NT2/D1 (cell line): ENCODE measurements around the gene AOAH.
"Not testable (repeated sequence)": the region's sequence is repeated elsewhere in the genome, so short reads cannot be mapped to it uniquely, and the experiment has no call there.

ENCODE experiments used
- DNase-seq: peaks from one replicate; pipeline ENCODE4 v3.0.0-alpha.2; 2011; ENCODE audit warnings: low read depth, low spot score
- H3K27me3 ChIP-seq: 2 replicates; pipeline ENCODE4 v1.6.0; 2011; ENCODE audit warnings: mild to moderate bottlenecking; ENCODE audit not compliant: insufficient read length, insufficient read depth
- H3K36me3 ChIP-seq: 2 replicates; pipeline ENCODE4 v1.6.1; 2011; ENCODE audit warnings: mild to moderate bottlenecking, low read length, mixed read lengths; ENCODE audit not compliant: insufficient read depth, insufficient read length
- H3K4me1 ChIP-seq: 2 replicates; pipeline ENCODE4 v1.5.1; 2011; ENCODE audit not compliant: insufficient read depth, insufficient read length
- H3K4me3 ChIP-seq: 2 replicates; pipeline ENCODE4 v1.5.1; 2011; ENCODE audit warnings: low read depth; ENCODE audit not compliant: insufficient read length
- H3K9ac ChIP-seq: 2 replicates; pipeline ENCODE4 v1.6.0; 2011; ENCODE audit warnings: low read depth; ENCODE audit not compliant: insufficient read length
- H3K9me3 ChIP-seq: 2 replicates; pipeline ENCODE4 v1.5.1; 2011; ENCODE audit warnings: mild to moderate bottlenecking, low read length; ENCODE audit not compliant: insufficient read depth
- SUZ12 ChIP-seq: IDR thresholded peaks from 2 replicates; pipeline ENCODE4 v1.6.1; 2011; ENCODE audit not compliant: insufficient read length, insufficient read depth; ENCODE audit errors: extremely low read depth
- YY1 ChIP-seq: IDR thresholded peaks from 2 replicates; pipeline ENCODE4 v1.6.1; 2011; ENCODE audit not compliant: insufficient read length, insufficient read depth
- ZNF274 ChIP-seq: IDR thresholded peaks from 2 replicates; pipeline ENCODE4 v1.6.1; 2011; ENCODE audit warnings: mild to moderate bottlenecking, low read depth, low read length

AOAH gene

DNA sequence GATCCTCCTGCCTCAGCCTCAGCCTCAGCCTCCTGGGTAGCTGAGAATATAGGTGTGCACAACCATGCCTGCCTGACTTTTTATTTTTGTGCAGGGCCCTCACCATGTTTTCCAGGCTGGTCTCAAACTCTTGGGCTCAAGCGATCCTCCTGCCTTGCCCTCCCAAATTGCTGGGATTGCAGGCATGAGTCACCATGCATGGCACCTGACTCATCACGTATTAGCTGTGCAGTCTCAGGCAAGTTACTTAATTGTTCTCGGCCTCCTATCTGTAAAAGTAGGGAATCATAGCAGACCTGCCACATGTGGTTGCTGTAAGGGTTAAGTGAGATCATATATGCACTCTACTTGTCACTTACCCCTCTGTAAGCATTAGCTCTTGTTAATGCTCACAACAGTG lies 217.5 kb downstream of the AOAH start:
- TF ChIP-seq SUZ12 (no peak), ZNF274 (no peak), YY1 (no peak)
- Histone ChIP-seq H3K4me1 (no peaks in the 10 kb centered on the region), H3K27me3 (no peaks in the 10 kb centered on the region), H3K4me3 (no peak overlapping the region), H3K9ac (no peak overlapping the region), H3K9me3 (peaks cover 13% of the 10 kb centered on the region; the same call in 1 of the 2 replicates), H3K36me3 (no peaks in the 10 kb centered on the region)
- no peak for DNase-seq

DNA sequence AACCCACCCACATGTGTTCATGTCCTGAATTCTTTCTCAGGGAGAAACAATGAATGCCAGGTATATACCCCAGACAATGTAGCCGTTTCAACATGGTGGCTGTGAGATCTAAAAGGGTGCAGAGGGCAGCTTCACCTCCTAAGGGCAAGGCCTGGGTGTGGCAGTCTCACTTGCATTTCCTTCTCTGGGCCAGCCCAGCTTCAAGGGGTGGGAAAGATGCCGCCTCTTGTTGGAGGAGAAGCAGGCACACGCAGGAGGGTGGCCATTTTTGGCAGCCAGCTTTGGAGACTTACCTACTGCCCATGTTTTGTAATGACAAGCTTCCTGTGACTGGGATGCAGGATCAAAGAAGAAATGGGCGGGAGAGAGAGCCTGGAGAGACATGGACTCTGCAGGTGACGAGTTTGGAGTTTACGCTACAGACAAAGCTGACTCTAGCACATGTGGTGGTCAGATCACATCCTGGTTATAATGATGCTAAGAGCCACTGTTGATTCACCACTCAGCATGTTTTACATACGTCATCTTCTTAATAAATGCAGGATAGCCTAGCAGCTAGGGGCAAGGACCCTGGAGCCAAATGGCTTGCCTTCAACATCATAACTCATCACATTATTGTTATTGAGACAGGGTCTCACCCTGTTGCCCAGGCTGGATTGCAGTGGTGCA lies 218.0 kb downstream of the AOAH start:
- no peak for TF ChIP-seq YY1
- no peak for TF ChIP-seq ZNF274
- TF ChIP-seq SUZ12: no peak
- H3K4me1 ChIP-seq: no peaks in the 10 kb centered on the region
- DNase-seq: no peak
- H3K27me3 ChIP-seq: no peaks in the 10 kb centered on the region
- H3K9me3 ChIP-seq: peaks cover 13% of the 10 kb centered on the region; the same call in 1 of the 2 replicates
- no peaks in the 10 kb centered on the region for H3K36me3 ChIP-seq
- H3K9ac ChIP-seq: no peak overlapping the region
- no peak overlapping the region for H3K4me3 ChIP-seq

DNA sequence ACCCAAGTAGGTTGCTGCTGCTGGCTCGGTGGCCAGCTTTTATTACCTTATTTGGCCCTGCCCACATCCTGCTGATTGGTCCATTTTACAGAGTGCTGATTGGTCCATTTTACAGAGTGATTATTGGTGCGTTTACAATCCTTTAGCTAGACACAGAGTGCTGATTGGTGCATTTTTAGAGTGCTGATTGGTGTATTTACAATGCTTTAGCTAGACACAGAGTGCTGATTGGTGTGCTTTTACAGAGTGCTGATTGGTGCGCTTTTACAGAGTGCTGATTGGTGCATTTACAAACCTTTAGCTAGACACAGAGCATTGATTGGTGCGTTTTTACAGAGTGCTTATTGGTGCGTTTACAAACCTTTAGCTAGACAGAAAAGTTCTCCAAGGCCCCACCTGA lies 219.7 kb downstream of the AOAH start:
- H3K27me3 ChIP-seq, DNase-seq, H3K36me3 ChIP-seq: not testable (repeated sequence)

DNA sequence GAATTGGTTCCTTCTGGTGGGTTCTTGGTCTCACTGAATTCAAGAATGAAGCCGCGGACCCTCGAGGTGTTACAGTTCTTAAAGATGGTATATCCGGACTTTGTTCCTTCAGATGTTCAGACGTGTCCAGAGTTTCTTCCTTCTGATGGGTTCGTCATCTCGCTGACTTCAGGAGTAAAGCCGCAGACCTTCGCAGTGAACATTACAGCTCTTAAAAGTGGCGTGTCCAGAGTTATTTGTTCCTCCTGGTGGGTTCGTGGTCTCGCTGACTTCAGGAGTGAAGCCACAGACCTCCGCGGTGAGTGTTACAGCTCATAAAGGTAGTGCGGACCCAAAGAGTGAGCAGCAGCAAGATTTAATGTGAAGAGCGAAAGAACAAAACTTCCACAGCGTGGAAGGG lies 220.1 kb downstream of the AOAH start:
- H3K4me1 ChIP-seq, DNase-seq, H3K36me3 ChIP-seq, H3K4me3 ChIP-seq, H3K9ac ChIP-seq, H3K27me3 ChIP-seq: not testable (repeated sequence)
- H3K9me3 ChIP-seq: peaks cover 13% of the 10 kb centered on the region; the same call in 1 of the 2 replicates

More for the DNA sequence above, 219.7 kb downstream of the AOAH start:
- peaks cover 13% of the 10 kb centered on the region; the same call in 1 of the 2 replicates for H3K9me3 ChIP-seq
- H3K4me3 ChIP-seq, H3K4me1 ChIP-seq, H3K9ac ChIP-seq: not testable (repeated sequence)

DNA sequence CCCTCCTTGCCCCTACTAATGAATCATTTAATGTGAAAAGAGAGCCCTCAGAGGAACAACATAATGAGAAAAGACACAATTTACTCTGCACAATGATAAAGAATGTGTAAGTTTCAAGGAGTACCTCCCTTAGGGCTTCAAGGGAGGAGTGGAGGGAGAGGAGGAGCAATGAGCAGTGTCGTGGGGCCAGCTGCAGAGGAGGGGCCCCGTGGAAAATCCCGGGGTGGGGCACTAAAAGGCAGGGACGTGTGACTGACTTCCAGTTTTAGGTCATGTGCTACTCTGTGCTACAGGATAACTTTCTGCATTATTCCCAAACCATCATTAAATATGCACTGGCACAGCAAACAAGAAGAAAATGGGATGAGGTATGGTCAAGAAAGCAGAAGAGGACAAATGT lies 226.5 kb downstream of the AOAH start:
- TF ChIP-seq SUZ12: no peak
- TF ChIP-seq YY1: no peak
- no peak for TF ChIP-seq ZNF274
- H3K36me3 ChIP-seq: no peaks in the 10 kb centered on the region
- no peak for DNase-seq
- no peaks in the 10 kb centered on the region for H3K27me3 ChIP-seq
- H3K9ac ChIP-seq: no peak overlapping the region
- H3K9me3 ChIP-seq: no peaks in the 10 kb centered on the region
- H3K4me3 ChIP-seq: no peak overlapping the region
- no peaks in the 10 kb centered on the region for H3K4me1 ChIP-seq

DNA sequence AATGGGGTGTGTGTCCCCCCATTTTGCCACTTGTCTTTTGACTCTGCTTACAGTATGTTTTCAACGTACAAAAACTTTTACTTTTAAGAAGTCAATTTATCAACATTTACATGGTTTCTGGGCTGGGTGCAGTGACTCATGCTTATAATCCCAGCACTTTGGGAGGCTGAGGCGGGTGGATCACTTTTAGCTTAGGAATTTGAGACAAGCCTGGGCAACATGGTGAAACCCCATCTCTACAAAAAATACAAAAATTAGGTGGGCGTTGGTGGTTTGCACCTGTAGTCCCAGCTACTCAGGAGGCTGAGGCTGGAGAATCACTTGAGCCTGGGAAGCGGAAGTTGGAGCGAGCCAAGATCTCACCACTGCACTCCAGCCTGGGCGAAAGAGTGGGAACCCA lies 227.1 kb downstream of the AOAH start:
- not testable (repeated sequence) for H3K27me3 ChIP-seq, H3K9me3 ChIP-seq, H3K36me3 ChIP-seq, H3K4me3 ChIP-seq, H3K9ac ChIP-seq, DNase-seq, H3K4me1 ChIP-seq

DNA sequence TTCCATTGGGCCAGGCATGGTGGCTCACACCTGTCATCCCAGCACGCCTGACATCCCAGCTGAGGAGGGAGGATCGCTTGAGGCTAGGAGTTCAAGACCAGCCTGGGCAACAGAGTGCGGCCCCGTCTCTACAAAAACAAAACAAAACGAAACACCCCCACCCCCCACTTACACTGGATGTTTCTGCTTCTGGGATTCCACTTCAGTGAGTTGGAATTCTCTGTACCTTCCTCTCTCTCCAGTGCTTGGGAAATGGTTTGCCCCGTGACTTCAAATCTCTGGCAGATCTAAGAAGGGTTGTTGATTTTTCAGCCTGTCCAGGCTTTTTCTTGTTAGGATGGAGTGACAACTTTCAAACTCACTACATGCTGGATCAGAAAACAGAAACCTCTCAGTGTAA lies 227.7 kb downstream of the AOAH start:
- H3K4me3 ChIP-seq: no peak overlapping the region
- H3K27me3 ChIP-seq: no peaks in the 10 kb centered on the region
- TF ChIP-seq SUZ12 (no peak), YY1 (no peak), ZNF274 (no peak)
- DNase-seq: no peak
- no peaks in the 10 kb centered on the region for H3K36me3 ChIP-seq
- H3K9me3 ChIP-seq: no peaks in the 10 kb centered on the region
- H3K9ac ChIP-seq: no peak overlapping the region
- H3K4me1 ChIP-seq: no peaks in the 10 kb centered on the region

DNA sequence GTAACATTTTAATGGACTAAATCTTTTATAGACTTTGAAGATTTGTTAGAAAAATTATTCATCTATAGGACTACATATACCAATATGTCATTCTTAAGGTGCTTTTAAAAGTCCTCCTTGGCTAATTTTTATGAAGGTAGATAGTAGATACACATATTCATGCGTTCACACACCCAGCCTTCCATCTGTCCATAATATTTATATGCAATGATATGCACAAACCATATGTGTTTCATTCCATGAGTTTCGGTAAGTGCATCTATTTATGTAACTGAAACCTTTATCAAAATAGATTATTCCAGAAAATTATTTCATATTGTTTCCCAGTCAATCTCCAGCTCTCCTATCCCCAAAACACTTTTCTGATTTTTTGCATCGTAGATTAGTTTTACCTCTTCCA lies 233.0 kb downstream of the AOAH start:
- Histone ChIP-seq H3K4me1 (no peaks in the 10 kb centered on the region), H3K9me3 (no peaks in the 10 kb centered on the region), H3K27me3 (no peaks in the 10 kb centered on the region), H3K9ac (no peak overlapping the region), H3K36me3 (no peaks in the 10 kb centered on the region), H3K4me3 (no peak overlapping the region)
- DNase-seq: no peak
- TF ChIP-seq YY1 (no peak), ZNF274 (no peak), SUZ12 (no peak)
